Liver (tissue), 3 donors: ENCODE data around the gene CRABP2.

Experiments
- FOXA1 ChIP-seq: IDR thresholded peaks from 2 replicates; pipeline ENCODE4 v1.6.1; 2016; ENCODE audit warnings: antibody characterized with exemption
- GABPA ChIP-seq, 2 donors: IDR thresholded peaks in 1 of 2; conservative IDR thresholded peaks in 1 of 2; 2 replicates each; pipeline ENCODE4 v1.6.1; 2016; ENCODE audit warnings: antibody characterized with exemption in 2 of 2, mild to moderate bottlenecking in 1 of 2, moderate library complexity in 1 of 2
- JUND ChIP-seq, 2 donors: IDR thresholded peaks; 2 replicates each; pipeline ENCODE4 v1.6.1; 2016; ENCODE audit warnings: antibody characterized with exemption in 2 of 2
- MAX ChIP-seq: IDR thresholded peaks from 2 replicates; pipeline ENCODE4 v1.6.1; 2016; ENCODE audit warnings: antibody characterized with exemption
- RAD21 ChIP-seq, 2 donors: IDR thresholded peaks; 2 replicates each; pipeline ENCODE4 v1.6.1; 2016; ENCODE audit warnings: antibody characterized with exemption in 2 of 2, mild to moderate bottlenecking in 2 of 2
- REST ChIP-seq: IDR thresholded peaks from 2 replicates; pipeline ENCODE4 v1.6.1; 2016; ENCODE audit warnings: antibody characterized with exemption, mild to moderate bottlenecking
- RXRA ChIP-seq, 2 donors: IDR thresholded peaks; 2 replicates each; pipeline ENCODE4 v1.6.1; 2017 to 2018; ENCODE audit warnings: antibody characterized with exemption in 2 of 2, mild to moderate bottlenecking in 1 of 2
- SP1 ChIP-seq: IDR thresholded peaks from 2 replicates; pipeline ENCODE4 v1.6.1; 2018; ENCODE audit warnings: antibody characterized with exemption, mild to moderate bottlenecking
- TAF1 ChIP-seq: conservative IDR thresholded peaks from 2 replicates; pipeline ENCODE4 v1.6.1; 2016; ENCODE audit warnings: antibody characterized with exemption, mild to moderate bottlenecking
- YY1 ChIP-seq: IDR thresholded peaks from 2 replicates; pipeline ENCODE4 v1.6.1; 2016; ENCODE audit warnings: antibody characterized with exemption, mild to moderate bottlenecking
- TF ChIP-seq, protein P1 (sequence below): fragments of 150-350 bp; IDR thresholded peaks from 2 replicates; pipeline ENCODE4 v1.5.1; 2017; ENCODE audit warnings: improper control_type of control experiment, low read depth, low read length; ENCODE audit not compliant: missing input control
- TF ChIP-seq, protein P2 (sequence below): IDR thresholded peaks from 2 replicates; pipeline ENCODE4 v1.6.1; 2016; ENCODE audit warnings: antibody characterized with exemption
- TF ChIP-seq, protein P3 (sequence below): IDR thresholded peaks from 2 replicates; pipeline ENCODE4 v1.6.1; 2016; ENCODE audit warnings: antibody characterized with exemption
- donor health status: healthy.
- donor health status: healthy.

- TF ChIP-seq, protein P1, sequence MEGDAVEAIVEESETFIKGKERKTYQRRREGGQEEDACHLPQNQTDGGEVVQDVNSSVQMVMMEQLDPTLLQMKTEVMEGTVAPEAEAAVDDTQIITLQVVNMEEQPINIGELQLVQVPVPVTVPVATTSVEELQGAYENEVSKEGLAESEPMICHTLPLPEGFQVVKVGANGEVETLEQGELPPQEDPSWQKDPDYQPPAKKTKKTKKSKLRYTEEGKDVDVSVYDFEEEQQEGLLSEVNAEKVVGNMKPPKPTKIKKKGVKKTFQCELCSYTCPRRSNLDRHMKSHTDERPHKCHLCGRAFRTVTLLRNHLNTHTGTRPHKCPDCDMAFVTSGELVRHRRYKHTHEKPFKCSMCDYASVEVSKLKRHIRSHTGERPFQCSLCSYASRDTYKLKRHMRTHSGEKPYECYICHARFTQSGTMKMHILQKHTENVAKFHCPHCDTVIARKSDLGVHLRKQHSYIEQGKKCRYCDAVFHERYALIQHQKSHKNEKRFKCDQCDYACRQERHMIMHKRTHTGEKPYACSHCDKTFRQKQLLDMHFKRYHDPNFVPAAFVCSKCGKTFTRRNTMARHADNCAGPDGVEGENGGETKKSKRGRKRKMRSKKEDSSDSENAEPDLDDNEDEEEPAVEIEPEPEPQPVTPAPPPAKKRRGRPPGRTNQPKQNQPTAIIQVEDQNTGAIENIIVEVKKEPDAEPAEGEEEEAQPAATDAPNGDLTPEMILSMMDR: no peak
- TF ChIP-seq RXRA (IDR thresholded peaks at IDR 0.05): no peak
- TF ChIP-seq JUND (IDR thresholded peaks at IDR 0.05): no peak
- no peak for TF ChIP-seq FOXA1
- no peak for TF ChIP-seq MAX
- no peak for TF ChIP-seq RAD21 (IDR thresholded peaks at IDR 0.05)
- no peak for TF ChIP-seq TAF1
- no peak for TF ChIP-seq SP1
- no peak for TF ChIP-seq REST
- no peak for TF ChIP-seq YY1
- TF ChIP-seq GABPA (IDR thresholded peaks at IDR 0.05 in 1 of 2, conservative IDR thresholded peaks at IDR 0.05 in 1 of 2): no peak
- TF ChIP-seq, protein P2, sequence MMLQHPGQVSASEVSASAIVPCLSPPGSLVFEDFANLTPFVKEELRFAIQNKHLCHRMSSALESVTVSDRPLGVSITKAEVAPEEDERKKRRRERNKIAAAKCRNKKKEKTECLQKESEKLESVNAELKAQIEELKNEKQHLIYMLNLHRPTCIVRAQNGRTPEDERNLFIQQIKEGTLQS: no peak
- TF ChIP-seq, protein P3, sequence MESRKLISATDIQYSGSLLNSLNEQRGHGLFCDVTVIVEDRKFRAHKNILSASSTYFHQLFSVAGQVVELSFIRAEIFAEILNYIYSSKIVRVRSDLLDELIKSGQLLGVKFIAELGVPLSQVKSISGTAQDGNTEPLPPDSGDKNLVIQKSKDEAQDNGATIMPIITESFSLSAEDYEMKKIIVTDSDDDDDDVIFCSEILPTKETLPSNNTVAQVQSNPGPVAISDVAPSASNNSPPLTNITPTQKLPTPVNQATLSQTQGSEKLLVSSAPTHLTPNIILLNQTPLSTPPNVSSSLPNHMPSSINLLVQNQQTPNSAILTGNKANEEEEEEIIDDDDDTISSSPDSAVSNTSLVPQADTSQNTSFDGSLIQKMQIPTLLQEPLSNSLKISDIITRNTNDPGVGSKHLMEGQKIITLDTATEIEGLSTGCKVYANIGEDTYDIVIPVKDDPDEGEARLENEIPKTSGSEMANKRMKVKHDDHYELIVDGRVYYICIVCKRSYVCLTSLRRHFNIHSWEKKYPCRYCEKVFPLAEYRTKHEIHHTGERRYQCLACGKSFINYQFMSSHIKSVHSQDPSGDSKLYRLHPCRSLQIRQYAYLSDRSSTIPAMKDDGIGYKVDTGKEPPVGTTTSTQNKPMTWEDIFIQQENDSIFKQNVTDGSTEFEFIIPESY: no peak
These were observed 37.4 kb upstream of the CRABP2 start for GRCh38 chr1:156742801-156743200.
